D721Med (cell line): ENCODE data around the gene GNG7.
"Not testable (repeated sequence)": the region's sequence is repeated elsewhere in the genome, so short reads cannot be mapped to it uniquely, and the experiment has no call there.

ENCODE experiments used
- DNase-seq: peaks from one replicate; pipeline ENCODE4 v3.0.0; 2011; ENCODE audit warnings: low spot score; ENCODE audit not compliant: insufficient read length
- FAIRE-seq: peaks from 2 replicates; lab custom pipeline; 2011; peaks lifted over from hg19 to GRCh38; lab: Jason Lieb, UNC
- CTCF ChIP-seq: IDR thresholded peaks from 2 replicates; pipeline ENCODE4 v1.5.1; 2012; ENCODE audit warnings: mild to moderate bottlenecking, control low read depth; ENCODE audit not compliant: insufficient read depth; ENCODE audit errors: missing control alignments

The GNG7 gene

GRCh38 chr19:2648099-2648498 is 54.4 kb downstream of the GNG7 start:
- no peak for FAIRE-seq
- no peak for TF ChIP-seq CTCF
- no peak for DNase-seq

GRCh38 chr19:2646866-2647535 is 55.5 kb downstream of the GNG7 start:
- no peak for FAIRE-seq
- no peak for DNase-seq
- TF ChIP-seq CTCF = no peak

GRCh38 chr19:2645826-2646225 is 56.7 kb downstream of the GNG7 start:
- FAIRE-seq (no peak), DNase-seq (no peak)
- no peak for TF ChIP-seq CTCF

- FAIRE-seq, DNase-seq: not testable (repeated sequence)
Measured at GRCh38 chr19:2643123-2643737, 59.3 kb downstream of the GNG7 start.

- TF ChIP-seq CTCF = no peak
- FAIRE-seq (no peak), DNase-seq (no peak)
Measured at GRCh38 chr19:2641332-2641698, 61.2 kb downstream of the GNG7 start.

GRCh38 chr19:2640563-2641331 is 61.7 kb downstream of the GNG7 start:
- FAIRE-seq (no peak), DNase-seq (no peak)
- no peak for TF ChIP-seq CTCF

- DNase-seq (no peak), FAIRE-seq (no peak)
- no peak for TF ChIP-seq CTCF
Measured at GRCh38 chr19:2639999-2640398, 62.5 kb downstream of the GNG7 start.
